ENCODE data around the gene UBE2QL1. TPM values are rescaled to one million over a fixed set of nuclear protein-coding genes. Genes with fewer than 3 reads are reported as not detected.
A peak's percentile ranks its signal among the peaks of the same experiment; 100 is the strongest.

UBE2QL1 gene
- polyA plus RNA-seq (2011; rRNA removed) (0.04 and 0.05 TPM in 2 replicates), polyA plus RNA-seq (2017; fragmentation: RNase III; extraction: RNeasy Plus Mini Kit Qiagen cat#74134 plus additional on column Dnase treatment) (0.04 to 0.07 TPM in 2 of 3 replicates, not detected in the other), polyA minus RNA-seq (2011; rRNA and poly(A)+ RNA removed) (0.10 TPM in 1 of 2 replicates, not detected in the other)
- polyA plus RNA-seq (2012; cell fraction: cytosol; rRNA removed), result 0.03 and 0.04 TPM in 2 replicates
- polyA plus RNA-seq (2012; cell fraction: nucleus; rRNA removed), result 0.04 TPM in 1 of 2 replicates, not detected in the other

GRCh38 chr5:6448622-6449464 is at the start of gene UBE2QL1:
Gene UBE2QL1, plus strand, starts transcription at chr5:6448859. Its CDS starts 35 bp downstream, at chr5:6448894.
- H3K4me2 ChIP-seq, result peak within 1 kb of the TSS; percentile 81
- peak in 1 of 2 experiments; percentile 42 for DNase-seq (ENCODE audit: low read depth in 1 of 2, low spot score in 1 of 2)
- H3K9me3 ChIP-seq, result peaks cover 3% of the 10 kb centered on the region; the same call in 2 of the 3 replicates
- peak within 1 kb of the TSS; percentile 40; the same call in 2 of the 3 replicates for H3K4me3 ChIP-seq
- ChIA-PET POLR2A (no interaction called here), CTCF (interaction anchor here (0.8 to 0.9 kb wide), 3 partner anchors 10 to 176 kb away, joined by 3 to 5 read pairs (median 3); no protein-coding TSS in a partner anchor)
- ATAC-seq, result peak; percentile 56 to 74
- TF ChIP-seq JUN (IDR thresholded peaks at IDR 0.05) (no peak), KDM1A (IDR thresholded peaks at IDR 0.05; ENCODE audit: low read depth) (no peak), ZC3H11A (IDR thresholded peaks at IDR 0.05) (no peak), KDM5A (IDR thresholded peaks at IDR 0.05) (no peak), NPAS2 (CRISPR knock-in tag; IDR thresholded peaks at IDR 0.05; ENCODE audit: borderline replicate concordance) (no peak), RFX5 (IDR thresholded peaks at IDR 0.05) (no peak), HOXB13 (CRISPR knock-in tag; IDR thresholded peaks at IDR 0.05; ENCODE audit: low read depth) (no peak), HMGXB4 (CRISPR knock-in tag; IDR thresholded peaks at IDR 0.05; ENCODE audit: borderline replicate concordance) (no peak), SMC3 (IDR thresholded peaks at IDR 0.05) (no peak), ZSCAN20 (CRISPR knock-in tag; IDR thresholded peaks at IDR 0.05) (no peak), ZNF302 (CRISPR knock-in tag; IDR thresholded peaks at IDR 0.05) (no peak), ESRRA (IDR thresholded peaks at IDR 0.05; ENCODE audit: borderline replicate concordance, low read length) (no peak), EHF (CRISPR knock-in tag; IDR thresholded peaks at IDR 0.05) (no peak), RCOR1 (IDR thresholded peaks at IDR 0.05; ENCODE audit: low read depth, low read length) (no peak), CEBPB (IDR thresholded peaks at IDR 0.05) (no peak), MAZ (IDR thresholded peaks at IDR 0.05; ENCODE audit: borderline replicate concordance, low read depth, low read length) (no peak), REST (IDR thresholded peaks at IDR 0.05) (no peak), BHLHE40 (IDR thresholded peaks at IDR 0.05; ENCODE audit: low read depth, low read length) (no peak)
- 11% methylated on average over 8 of the region's 103 CpGs for WGBS (ENCODE audit: missing lambda C conversion rate)
- peaks cover 7% of the 10 kb centered on the region; the same call in 1 of the 3 replicates for H3K4me1 ChIP-seq
- no peak within 1 kb of the TSS for H3K27ac ChIP-seq
- no peak for FAIRE-seq
